ENCODE data around the gene TACSTD2. TPM values are rescaled to one million over a fixed set of nuclear protein-coding genes. Genes with fewer than 3 reads are reported as not detected.
"Not testable (repeated sequence)": the region's sequence is repeated elsewhere in the genome, so short reads cannot be mapped to it uniquely, and the experiment has no call there.

Gene TACSTD2
- total RNA-seq, 3 donors from 2014 or later, result 1.1 to 335 (median 230) TPM

- intact Hi-C loops (cut with DNase I; ENCODE audit: low total_unique reads), result no loop called here
- peak in 1 of 2 donors; percentile 91 for DNase-seq (ENCODE audit: low spot score in 2 of 2)
- no peaks in the 10 kb centered on the region for H3K27me3 ChIP-seq
- H3K27ac ChIP-seq, result peak overlapping the region; percentile 88 to 91
- no peaks in the 10 kb centered on the region for H3K9me3 ChIP-seq
- TF ChIP-seq, protein P1, sequence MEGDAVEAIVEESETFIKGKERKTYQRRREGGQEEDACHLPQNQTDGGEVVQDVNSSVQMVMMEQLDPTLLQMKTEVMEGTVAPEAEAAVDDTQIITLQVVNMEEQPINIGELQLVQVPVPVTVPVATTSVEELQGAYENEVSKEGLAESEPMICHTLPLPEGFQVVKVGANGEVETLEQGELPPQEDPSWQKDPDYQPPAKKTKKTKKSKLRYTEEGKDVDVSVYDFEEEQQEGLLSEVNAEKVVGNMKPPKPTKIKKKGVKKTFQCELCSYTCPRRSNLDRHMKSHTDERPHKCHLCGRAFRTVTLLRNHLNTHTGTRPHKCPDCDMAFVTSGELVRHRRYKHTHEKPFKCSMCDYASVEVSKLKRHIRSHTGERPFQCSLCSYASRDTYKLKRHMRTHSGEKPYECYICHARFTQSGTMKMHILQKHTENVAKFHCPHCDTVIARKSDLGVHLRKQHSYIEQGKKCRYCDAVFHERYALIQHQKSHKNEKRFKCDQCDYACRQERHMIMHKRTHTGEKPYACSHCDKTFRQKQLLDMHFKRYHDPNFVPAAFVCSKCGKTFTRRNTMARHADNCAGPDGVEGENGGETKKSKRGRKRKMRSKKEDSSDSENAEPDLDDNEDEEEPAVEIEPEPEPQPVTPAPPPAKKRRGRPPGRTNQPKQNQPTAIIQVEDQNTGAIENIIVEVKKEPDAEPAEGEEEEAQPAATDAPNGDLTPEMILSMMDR (IDR thresholded peaks at IDR 0.05), result no peak
- peak; percentile 47 to 85 (median 56) for TF ChIP-seq POLR2AphosphoS5 (IDR thresholded peaks at IDR 0.05)
- peaks cover 5 to 6% of the 10 kb centered on the region in 2 donors for H3K4me1 ChIP-seq
- no peak overlapping the region for H3K4me3 ChIP-seq
- no peaks in the 10 kb centered on the region for H3K36me3 ChIP-seq
These were observed 7.2 kb upstream of the TACSTD2 start for GRCh38 chr1:58584082-58584895.

- no peak for DNase-seq (ENCODE audit: low spot score in 2 of 2)
- Histone ChIP-seq H3K27me3 (no peaks in the 10 kb centered on the region), H3K9me3 (no peaks in the 10 kb centered on the region), H3K27ac (peak overlapping the region; percentile 88 to 91), H3K4me3 (no peak overlapping the region), H3K36me3 (no peaks in the 10 kb centered on the region), H3K4me1 (peaks cover 5 to 6% of the 10 kb centered on the region in 2 donors)
- intact Hi-C loops (cut with DNase I; ENCODE audit: low total_unique reads), result no loop called here
- TF ChIP-seq POLR2AphosphoS5 (IDR thresholded peaks at IDR 0.05) (no peak), POLR2A (IDR thresholded peaks at IDR 0.05) (no peak)
- TF ChIP-seq, protein P1 (IDR thresholded peaks at IDR 0.05), result no peak
These were observed 6.4 kb upstream of the TACSTD2 start for GRCh38 chr1:58583496-58583895.

GRCh38 chr1:58582143-58582542, 5.1 kb upstream of the TACSTD2 start:
- H3K9me3 ChIP-seq; H3K27me3 ChIP-seq; H3K4me3 ChIP-seq; H3K27ac ChIP-seq; intact Hi-C loops (cut with DNase I; ENCODE audit: low total_unique reads); H3K4me1 ChIP-seq; DNase-seq (ENCODE audit: low spot score in 2 of 2); H3K36me3 ChIP-seq: not testable (repeated sequence)

DNA sequence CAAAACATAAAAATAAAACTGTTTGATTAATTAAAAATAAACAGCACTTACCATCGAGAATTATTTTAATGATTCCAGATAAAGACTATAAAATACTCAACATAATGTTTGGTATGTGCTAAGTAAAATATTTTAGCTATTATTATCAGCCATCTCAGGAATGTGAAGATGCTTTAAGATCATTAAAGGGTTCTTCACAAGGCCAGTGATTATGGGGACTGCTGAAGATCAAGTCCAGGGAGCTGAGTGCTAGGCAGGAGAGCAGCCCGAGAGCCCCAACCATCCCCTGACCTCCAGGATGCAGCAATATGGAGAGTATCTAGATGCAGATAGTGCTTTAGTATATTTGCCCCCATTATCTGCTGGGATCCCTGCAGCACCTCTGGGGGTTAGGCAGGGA, 4.6 kb upstream of the TACSTD2 start:
- H3K27me3 ChIP-seq, result no peaks in the 10 kb centered on the region
- DNase-seq (ENCODE audit: low spot score in 2 of 2), result no peak
- intact Hi-C loops (cut with DNase I; ENCODE audit: low total_unique reads), result no loop called here
- peaks cover 5 to 6% of the 10 kb centered on the region in 2 donors for H3K4me1 ChIP-seq
- no peaks in the 10 kb centered on the region for H3K36me3 ChIP-seq
- H3K27ac ChIP-seq, result no peak overlapping the region
- no peak for TF ChIP-seq POLR2A (IDR thresholded peaks at IDR 0.05)
- TF ChIP-seq, protein P1 (IDR thresholded peaks at IDR 0.05), result no peak
- no peak for TF ChIP-seq POLR2AphosphoS5 (IDR thresholded peaks at IDR 0.05)
- H3K9me3 ChIP-seq, result no peaks in the 10 kb centered on the region
- H3K4me3 ChIP-seq, result no peak overlapping the region

DNA sequence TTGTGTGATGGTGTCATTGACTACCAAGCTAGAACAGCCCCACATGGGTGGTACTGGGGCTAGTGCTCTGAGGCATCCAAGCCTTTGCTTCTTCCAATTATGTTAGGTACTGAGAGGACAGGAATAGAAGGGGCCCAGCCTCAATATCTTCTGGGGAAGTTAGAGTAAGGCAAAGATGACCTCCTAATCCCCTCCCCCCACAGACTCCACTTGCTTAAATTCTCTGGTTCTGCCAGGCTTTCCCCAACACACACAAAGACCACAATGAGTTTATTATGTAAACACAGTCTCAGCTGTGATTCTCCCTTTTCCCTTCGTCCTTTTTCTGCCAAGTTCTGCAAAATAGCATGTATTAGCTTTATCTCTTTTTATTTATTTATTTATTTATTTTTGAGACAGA, 3.1 kb upstream of the TACSTD2 start:
- H3K4me1 ChIP-seq, result peaks cover 5 to 6% of the 10 kb centered on the region in 2 donors
- no peaks in the 10 kb centered on the region for H3K9me3 ChIP-seq
- intact Hi-C loops (cut with DNase I; ENCODE audit: low total_unique reads), result no loop called here
- no peak for DNase-seq (ENCODE audit: low spot score in 2 of 2)
- TF ChIP-seq POLR2A (IDR thresholded peaks at IDR 0.05), result no peak
- TF ChIP-seq, protein P1 (IDR thresholded peaks at IDR 0.05), result no peak
- H3K27ac ChIP-seq, result peak overlapping the region in 1 of 2 donors; percentile 55
- H3K36me3 ChIP-seq, result no peaks in the 10 kb centered on the region
- peaks cover 0 to 3% of the 10 kb centered on the region in 2 donors for H3K27me3 ChIP-seq
- no peak overlapping the region for H3K4me3 ChIP-seq
